Ectodermal cell (in vitro differentiated cells): ENCODE measurements around the gene MYO7A.

Experiments used
- H3K27ac ChIP-seq: 2 replicates; pipeline ENCODE4 v1.7.0; 2013; ENCODE audit warnings: mild to moderate bottlenecking, low read depth, low read length; ENCODE audit not compliant: insufficient read depth, poor library complexity, severe bottlenecking
- H3K27me3 ChIP-seq: 2 replicates; pipeline ENCODE4 v1.7.0; 2013; ENCODE audit warnings: mild to moderate bottlenecking, low read length; ENCODE audit not compliant: insufficient read depth, control insufficient read depth, poor library complexity, severe bottlenecking
- H3K36me3 ChIP-seq: one replicate; pipeline ENCODE4 v1.7.0; 2013; ENCODE audit warnings: low read length; ENCODE audit not compliant: control insufficient read depth, insufficient read depth
- H3K4me1 ChIP-seq: one replicate; pipeline ENCODE4 v1.7.0; 2013; ENCODE audit warnings: low read length; ENCODE audit not compliant: control insufficient read depth, insufficient read depth
- H3K4me3 ChIP-seq: 2 replicates; pipeline ENCODE4 v1.7.0; 2013; ENCODE audit warnings: low read depth, low read length, control low read depth; ENCODE audit not compliant: insufficient read depth
- H3K9me3 ChIP-seq: 2 replicates; pipeline ENCODE4 v1.7.0; 2013; ENCODE audit warnings: mild to moderate bottlenecking, low read length, moderate library complexity; ENCODE audit not compliant: control insufficient read depth
- WGBS, 2 experiments: methylation state at CpG; one replicate each; pipeline ENCODE4 v1.1.7; 2013; ENCODE audit warnings: missing lambda C conversion rate in 2 of 2; 5-methylcytosine and 5-hydroxymethylcytosine counted together

MYO7A gene

DNA sequence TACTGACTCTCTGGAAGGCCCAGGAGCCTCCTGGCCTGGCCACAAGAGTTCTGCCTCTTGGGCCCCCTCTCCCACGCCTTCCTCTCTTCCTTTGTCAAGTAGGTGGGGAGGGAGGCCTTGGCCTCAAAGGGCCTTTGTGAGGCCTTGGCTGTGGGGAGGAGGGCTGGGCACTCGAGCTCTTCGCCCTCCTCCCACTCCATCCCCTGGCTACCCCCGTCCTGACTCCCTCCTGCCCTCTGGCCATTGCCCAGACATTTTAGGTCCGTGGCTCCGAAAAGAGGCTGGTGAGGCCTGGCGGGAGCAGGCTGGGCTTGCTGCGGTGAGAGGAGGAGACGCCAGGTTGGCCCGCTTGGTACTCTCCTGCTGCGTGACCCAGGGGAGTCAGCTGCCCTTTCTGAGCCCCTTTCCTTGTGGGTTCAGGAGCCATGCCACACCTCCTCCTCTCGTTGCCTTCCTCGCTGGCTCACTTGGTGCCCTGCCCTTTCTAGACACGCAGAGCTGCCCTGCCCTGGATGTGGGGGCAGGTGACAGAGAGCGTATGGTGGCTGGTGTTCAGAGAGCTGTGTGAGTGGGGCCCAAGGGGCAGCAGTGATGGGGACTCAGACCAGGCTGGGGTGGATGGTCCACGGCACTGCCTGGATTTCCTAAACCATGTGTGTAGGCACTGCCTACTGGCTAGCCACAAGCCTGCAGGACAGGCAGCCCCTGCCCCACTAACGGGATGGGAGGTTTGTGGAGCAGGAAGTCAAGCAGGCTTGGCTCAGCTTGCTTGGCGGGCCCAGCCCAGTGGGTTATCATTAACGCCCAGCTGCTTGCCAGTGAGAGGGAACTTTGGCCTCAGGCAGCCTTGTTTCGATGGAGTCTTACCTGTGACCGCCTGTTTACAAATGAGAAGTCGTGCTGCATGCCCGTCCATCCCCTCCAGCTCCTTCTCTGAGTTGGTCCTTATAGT is 41.2 kb upstream of the MYO7A start:
- Histone ChIP-seq H3K9me3 (no peaks in the 10 kb centered on the region), H3K27me3 (no peaks in the 10 kb centered on the region), H3K27ac (no peak overlapping the region), H3K36me3 (no peaks in the 10 kb centered on the region), H3K4me1 (no peaks in the 10 kb centered on the region), H3K4me3 (no peak overlapping the region)
- WGBS, 2 experiments, result 87% methylated on average over 23 of the region's 23 CpGs

DNA sequence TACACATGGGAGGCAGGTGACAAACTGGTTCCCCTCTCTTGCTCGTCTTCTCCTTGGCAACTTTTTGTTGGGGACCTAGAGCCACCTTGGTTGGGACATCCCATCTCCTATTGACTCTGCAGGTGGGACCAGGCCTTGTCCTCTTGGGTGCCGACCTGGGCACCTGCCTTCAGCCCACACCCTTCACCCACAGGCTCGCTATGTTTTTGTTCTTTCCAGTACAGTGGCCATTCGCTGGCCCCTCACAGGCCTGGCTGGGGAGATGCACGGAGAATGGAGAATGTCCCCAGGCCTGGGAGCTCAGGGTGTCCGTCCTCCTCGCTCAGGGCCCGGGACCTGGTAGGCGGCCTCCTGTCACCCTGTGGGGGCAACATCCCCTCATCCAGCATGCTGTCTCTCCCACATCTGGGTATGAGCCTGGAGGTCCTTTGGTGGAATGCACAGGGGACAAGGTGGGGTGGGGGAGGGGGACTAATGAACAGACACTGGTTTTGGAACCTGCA is 40.3 kb upstream of the MYO7A start:
- WGBS, 2 experiments, result 92 to 95% methylated on average over 9 of the region's 9 CpGs
- Histone ChIP-seq H3K4me1 (no peaks in the 10 kb centered on the region), H3K27me3 (no peaks in the 10 kb centered on the region), H3K36me3 (no peaks in the 10 kb centered on the region), H3K27ac (no peak overlapping the region), H3K9me3 (no peaks in the 10 kb centered on the region), H3K4me3 (no peak overlapping the region)

DNA sequence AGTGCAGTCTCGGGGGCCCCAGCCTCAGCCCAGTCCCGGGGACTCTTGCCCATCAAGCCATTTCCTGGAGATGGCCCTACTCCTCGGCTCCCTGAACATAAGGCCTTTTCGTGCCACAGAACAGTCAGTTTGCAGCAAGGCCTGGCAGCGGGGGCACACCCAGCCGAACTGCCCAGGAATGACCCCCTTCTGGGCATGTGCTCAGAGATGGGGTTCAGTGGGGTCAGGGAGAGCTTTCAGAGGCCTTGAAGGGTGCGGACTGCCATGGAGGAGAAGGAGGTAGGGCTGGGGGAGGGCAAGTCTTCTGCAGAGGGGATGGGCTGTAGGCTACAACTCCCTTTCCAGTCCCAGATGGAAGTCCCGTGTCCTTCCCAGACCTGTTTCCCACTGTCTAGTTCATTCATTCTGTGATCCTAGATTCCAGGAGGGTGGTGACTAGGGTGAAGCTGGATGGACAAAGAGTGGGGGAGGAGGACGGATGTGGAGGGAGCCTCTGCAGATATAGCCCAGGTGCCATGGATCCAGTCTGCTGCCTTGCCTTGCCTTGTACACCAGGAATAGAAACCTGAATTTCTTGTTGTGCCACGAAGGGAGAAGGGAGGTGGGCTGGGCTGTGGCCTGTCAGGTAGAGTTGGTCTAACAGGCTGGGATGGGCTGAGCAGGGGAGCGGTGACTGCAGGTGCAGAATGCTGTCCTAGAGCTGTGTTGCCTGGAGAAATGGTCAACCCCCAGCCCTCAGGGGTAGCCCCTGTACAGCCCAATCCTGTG is 39.6 kb upstream of the MYO7A start:
- WGBS, 2 experiments, result 89 to 90% methylated on average over 11 of the region's 11 CpGs

DNA sequence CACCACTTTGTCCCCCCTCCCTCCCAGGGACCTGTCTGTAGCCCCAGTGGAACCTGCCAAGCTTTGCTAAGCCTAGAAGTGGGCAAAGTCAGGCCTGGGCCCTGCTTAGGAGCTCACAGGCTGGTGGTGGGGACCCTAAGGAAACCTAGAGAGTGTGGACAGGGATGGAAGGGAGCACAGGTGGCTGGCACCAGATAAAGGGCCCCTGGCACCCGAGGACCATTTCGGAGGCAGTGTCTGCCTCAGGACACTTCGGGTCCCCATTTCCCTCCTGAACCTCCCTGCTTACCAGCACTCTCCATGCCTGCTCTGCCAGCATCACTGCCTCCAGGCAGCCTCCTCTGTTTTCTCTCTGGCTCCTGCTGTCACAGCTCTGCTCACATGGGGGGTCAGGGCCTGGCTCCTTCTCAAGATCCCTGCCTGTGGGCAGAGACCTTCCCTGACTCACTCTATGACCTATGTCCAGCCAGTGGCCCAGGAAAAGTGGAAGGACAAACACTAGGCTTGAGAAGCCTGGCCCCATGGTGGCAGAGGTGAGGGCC is 39.0 kb upstream of the MYO7A start:
- Histone ChIP-seq H3K4me3 (no peak overlapping the region), H3K36me3 (no peaks in the 10 kb centered on the region), H3K4me1 (no peaks in the 10 kb centered on the region), H3K27ac (no peak overlapping the region), H3K9me3 (no peaks in the 10 kb centered on the region), H3K27me3 (no peaks in the 10 kb centered on the region)
- WGBS, 2 experiments, result 90 to 92% methylated on average over 3 of the region's 3 CpGs

More for the DNA sequence above, 39.6 kb upstream of the MYO7A start:
- no peaks in the 10 kb centered on the region for H3K36me3 ChIP-seq
- H3K27me3 ChIP-seq, result no peaks in the 10 kb centered on the region
- H3K27ac ChIP-seq, result no peak overlapping the region
- H3K4me1 ChIP-seq, result no peaks in the 10 kb centered on the region
- no peaks in the 10 kb centered on the region for H3K9me3 ChIP-seq
- H3K4me3 ChIP-seq, result no peak overlapping the region

DNA sequence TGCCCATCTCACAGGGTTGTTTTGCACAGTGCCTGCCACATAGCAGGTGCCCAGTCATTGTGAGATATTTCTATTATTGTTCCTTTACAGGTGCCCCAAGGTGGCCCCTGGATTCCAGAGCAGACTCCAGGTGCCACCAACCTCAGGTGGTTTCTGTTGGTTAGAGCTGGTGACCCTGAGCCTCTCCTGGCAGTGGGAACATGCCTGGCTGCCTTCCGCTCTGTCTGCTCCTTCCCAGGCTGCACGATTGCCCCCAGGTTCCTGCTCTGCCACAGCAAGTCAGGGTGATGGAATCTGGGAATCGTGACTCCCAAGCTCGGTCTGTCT is 38.0 kb upstream of the MYO7A start:
- WGBS, 2 experiments, result 93 to 94% methylated on average over 4 of the region's 4 CpGs
- Histone ChIP-seq H3K27me3 (no peaks in the 10 kb centered on the region), H3K9me3 (no peaks in the 10 kb centered on the region), H3K36me3 (no peaks in the 10 kb centered on the region), H3K4me3 (no peak overlapping the region), H3K4me1 (no peaks in the 10 kb centered on the region), H3K27ac (no peak overlapping the region)

DNA sequence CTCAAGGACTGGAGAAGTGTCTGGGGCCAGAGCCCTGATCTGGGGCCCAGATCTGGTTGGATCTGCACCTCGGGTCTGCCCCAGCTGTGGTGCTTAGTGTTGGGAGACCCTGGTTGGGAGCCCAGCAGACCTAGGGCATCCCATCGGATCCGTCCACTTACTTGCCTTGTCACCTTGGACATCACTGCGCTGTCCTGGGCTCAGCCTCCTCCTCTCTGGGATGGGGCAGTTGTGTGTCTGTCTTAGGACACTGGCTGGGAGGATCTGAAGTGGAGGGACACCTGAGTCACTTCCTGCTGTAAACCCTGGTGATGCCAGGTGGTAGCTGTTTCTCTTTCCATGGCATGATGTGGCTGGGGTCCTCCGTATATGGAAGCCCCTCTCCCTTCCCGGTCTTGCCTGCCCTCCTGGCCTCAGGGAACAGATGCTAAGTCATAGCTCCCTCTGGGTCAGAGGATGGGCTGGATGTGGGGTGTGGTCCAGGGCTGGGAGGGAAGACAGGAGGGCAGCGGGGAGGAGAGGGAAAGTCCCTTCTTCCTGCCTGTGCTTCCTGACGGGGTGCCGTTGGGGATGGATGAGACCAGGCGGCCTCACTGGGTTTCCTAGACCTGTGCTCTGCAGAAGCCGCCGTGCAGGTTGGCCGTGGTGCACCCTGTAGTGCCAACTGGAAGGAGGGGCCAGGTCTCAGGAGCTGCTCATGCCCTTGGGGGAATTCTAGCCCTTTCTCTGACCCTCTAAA is 37.5 kb upstream of the MYO7A start:
- H3K4me1 ChIP-seq, result no peaks in the 10 kb centered on the region
- H3K27ac ChIP-seq, result no peak overlapping the region
- H3K9me3 ChIP-seq, result no peaks in the 10 kb centered on the region
- no peak overlapping the region for H3K4me3 ChIP-seq
- 77 to 78% methylated on average over 13 of the region's 13 CpGs for WGBS, 2 experiments
- no peaks in the 10 kb centered on the region for H3K36me3 ChIP-seq
- no peaks in the 10 kb centered on the region for H3K27me3 ChIP-seq

DNA sequence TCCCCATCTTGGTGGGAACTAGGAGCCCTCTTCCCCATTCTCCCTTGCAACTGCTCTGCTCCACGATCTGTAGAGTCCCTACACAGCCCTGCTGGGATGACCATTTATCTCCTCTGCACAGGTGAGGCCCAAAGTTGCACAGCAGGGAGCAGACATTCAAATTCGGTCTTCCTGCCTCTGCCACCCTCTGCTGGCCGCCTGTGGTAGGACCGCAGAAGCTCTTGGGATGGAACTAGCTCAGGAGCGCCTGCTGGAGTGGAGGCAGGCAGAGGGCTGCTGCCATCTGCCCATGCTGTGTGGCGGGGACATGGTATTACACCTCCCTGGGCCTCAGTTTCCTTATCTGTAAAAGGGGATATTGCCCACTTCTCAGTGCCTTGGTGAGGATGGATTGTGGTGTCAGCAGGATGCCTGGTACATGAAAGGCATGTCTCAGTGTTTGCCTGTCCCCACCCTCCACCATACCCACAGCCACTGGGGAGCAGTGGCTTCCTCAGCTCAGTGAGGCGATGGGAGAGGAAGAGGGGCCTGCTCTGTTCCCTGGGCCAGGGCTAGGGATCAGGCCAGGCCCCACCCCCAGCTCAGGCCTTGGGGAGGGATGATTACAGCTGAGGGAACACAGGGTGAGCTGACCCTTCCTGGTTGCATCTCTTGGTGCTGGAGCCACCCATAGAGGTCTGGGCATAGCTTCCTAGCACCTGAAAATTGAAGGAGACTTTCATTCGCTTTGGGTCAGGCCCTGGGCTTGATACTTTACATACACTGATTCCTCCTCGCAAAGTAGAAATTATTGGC is 36.7 kb upstream of the MYO7A start:
- WGBS, 2 experiments, result 47% methylated on average over 9 of the region's 9 CpGs

DNA sequence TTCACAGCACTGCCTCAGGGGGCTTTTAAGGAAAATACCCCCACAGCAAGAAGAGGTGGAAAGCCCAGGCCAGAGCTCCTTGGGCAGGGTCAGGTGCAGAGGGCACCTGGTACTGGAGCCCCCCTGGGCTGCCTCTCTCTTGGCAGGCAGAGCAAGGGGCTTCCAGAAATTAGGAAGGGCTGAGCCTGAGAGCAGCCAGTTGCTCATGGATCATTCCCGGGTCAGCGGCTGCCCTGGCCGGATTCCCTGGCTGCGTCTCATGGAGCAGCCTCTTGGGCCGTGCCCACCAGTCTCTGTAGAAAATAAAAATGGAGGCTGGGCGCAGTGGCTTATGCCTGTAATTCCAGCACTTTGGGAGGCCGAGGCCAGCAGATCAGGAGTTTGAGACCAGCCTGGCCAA is 35.7 kb upstream of the MYO7A start:
- Histone ChIP-seq H3K27ac (no peak overlapping the region), H3K9me3 (no peaks in the 10 kb centered on the region), H3K36me3 (no peaks in the 10 kb centered on the region), H3K4me3 (no peak overlapping the region), H3K4me1 (peaks cover 3% of the 10 kb centered on the region), H3K27me3 (no peaks in the 10 kb centered on the region)
- WGBS, 2 experiments, result 86% methylated on average over 7 of the region's 7 CpGs

More for the DNA sequence above, 36.7 kb upstream of the MYO7A start:
- no peaks in the 10 kb centered on the region for H3K27me3 ChIP-seq
- no peak overlapping the region for H3K4me3 ChIP-seq
- no peaks in the 10 kb centered on the region for H3K9me3 ChIP-seq
- H3K36me3 ChIP-seq, result no peaks in the 10 kb centered on the region
- no peak overlapping the region for H3K27ac ChIP-seq
- H3K4me1 ChIP-seq, result peaks cover 3% of the 10 kb centered on the region

DNA sequence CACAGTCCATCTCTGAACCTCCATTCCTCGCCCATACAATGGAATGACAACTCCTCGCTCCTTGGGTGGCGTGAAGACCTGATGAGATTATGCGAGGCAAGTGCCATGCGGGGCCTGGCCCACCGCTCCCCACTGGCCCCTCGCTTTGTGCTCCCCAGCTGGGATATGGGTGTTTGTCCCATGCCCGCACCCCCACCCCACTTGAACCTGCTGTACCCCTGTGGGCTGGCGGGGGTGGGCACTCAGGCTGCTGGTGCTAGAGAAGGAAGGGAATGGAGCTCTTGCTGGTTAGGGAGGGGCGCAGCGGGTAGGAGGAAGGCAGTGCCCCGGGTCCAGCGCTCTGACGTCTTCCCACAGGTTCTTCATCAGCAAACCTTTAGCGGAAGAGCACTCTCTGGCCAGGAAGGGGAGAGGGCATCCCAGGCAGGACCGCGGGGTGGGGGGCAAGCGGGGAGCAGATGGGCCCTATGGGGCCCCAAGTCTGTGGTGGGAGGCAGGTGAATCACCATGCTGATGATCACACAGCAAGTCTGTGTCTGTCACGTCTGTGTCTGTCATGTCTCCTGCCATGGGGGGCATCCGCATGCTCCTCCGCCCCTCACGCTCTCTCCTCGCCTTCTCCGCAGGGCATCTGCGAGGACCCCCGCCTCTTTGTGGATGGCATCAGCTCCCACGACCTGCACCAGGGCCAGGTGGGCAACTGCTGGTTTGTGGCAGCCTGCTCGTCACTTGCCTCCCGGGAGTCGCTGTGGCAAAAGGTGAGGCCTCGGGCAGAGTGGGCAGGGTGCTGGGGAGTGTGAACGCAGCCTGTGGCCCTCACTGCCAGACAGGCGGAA is 34.8 kb upstream of the MYO7A start:
- Histone ChIP-seq H3K36me3 (no peaks in the 10 kb centered on the region), H3K9me3 (no peaks in the 10 kb centered on the region), H3K27ac (no peak overlapping the region), H3K4me1 (peaks cover 3% of the 10 kb centered on the region), H3K4me3 (no peak overlapping the region), H3K27me3 (no peaks in the 10 kb centered on the region)
- WGBS, 2 experiments, result 89% methylated on average over 33 of the region's 33 CpGs
